Effector memory CD8-positive, alpha-beta T cell (primary cell): ENCODE data around the gene DNAJC16.
"Not testable (repeated sequence)": the region's sequence is repeated elsewhere in the genome, so short reads cannot be mapped to it uniquely, and the experiment has no call there.

Experiments used
- ATAC-seq: fragments of 150-1000 bp; cut with Tn5 transposase; replicated peaks from 2 replicates; pipeline ENCODE4 v1.10.0; 2021; ENCODE audit warnings: mild to moderate bottlenecking, moderate library complexity
- DNase-seq, 3 experiments: peaks; one replicate each; pipeline ENCODE4 v3.0.0; 2021
- H3K27ac Mint-ChIP-seq, 2 donors: one replicate each; pipeline ENCODE4 v1.8.0; 2022; ENCODE audit warnings: mild to moderate bottlenecking in 2 of 2, mixed read lengths in 2 of 2, moderate library complexity in 2 of 2
- H3K27me3 Mint-ChIP-seq, 2 donors: one replicate each; pipeline ENCODE4 v1.8.0; 2022; ENCODE audit warnings: mixed read lengths in 2 of 2
- H3K36me3 Mint-ChIP-seq: one replicate; pipeline ENCODE4 v1.8.0; 2022; ENCODE audit warnings: mild to moderate bottlenecking, moderate library complexity, mixed read lengths; ENCODE audit not compliant: insufficient read depth
- H3K4me1 Mint-ChIP-seq, 2 donors: one replicate each; pipeline ENCODE4 v1.8.0; 2022; ENCODE audit warnings: low read depth in 2 of 2, mixed read lengths in 2 of 2
- H3K4me3 Mint-ChIP-seq, 2 donors: one replicate each; pipeline ENCODE4 v1.8.0; 2022; ENCODE audit warnings: mild to moderate bottlenecking in 2 of 2, mixed read lengths in 2 of 2, moderate library complexity in 2 of 2
- H3K9me3 Mint-ChIP-seq, 2 donors: one replicate each; pipeline ENCODE4 v1.8.0; 2022; ENCODE audit warnings: mixed read lengths in 2 of 2
- total RNA-seq, 9 experiments: gene quantifications; one replicate each; lab custom pipeline; 2026; lab: John Stamatoyannopoulos, UW

DNAJC16 gene
- 15.5 to 64.1 (median 42.0) reads per million in 9 experiments for total RNA-seq

DNA sequence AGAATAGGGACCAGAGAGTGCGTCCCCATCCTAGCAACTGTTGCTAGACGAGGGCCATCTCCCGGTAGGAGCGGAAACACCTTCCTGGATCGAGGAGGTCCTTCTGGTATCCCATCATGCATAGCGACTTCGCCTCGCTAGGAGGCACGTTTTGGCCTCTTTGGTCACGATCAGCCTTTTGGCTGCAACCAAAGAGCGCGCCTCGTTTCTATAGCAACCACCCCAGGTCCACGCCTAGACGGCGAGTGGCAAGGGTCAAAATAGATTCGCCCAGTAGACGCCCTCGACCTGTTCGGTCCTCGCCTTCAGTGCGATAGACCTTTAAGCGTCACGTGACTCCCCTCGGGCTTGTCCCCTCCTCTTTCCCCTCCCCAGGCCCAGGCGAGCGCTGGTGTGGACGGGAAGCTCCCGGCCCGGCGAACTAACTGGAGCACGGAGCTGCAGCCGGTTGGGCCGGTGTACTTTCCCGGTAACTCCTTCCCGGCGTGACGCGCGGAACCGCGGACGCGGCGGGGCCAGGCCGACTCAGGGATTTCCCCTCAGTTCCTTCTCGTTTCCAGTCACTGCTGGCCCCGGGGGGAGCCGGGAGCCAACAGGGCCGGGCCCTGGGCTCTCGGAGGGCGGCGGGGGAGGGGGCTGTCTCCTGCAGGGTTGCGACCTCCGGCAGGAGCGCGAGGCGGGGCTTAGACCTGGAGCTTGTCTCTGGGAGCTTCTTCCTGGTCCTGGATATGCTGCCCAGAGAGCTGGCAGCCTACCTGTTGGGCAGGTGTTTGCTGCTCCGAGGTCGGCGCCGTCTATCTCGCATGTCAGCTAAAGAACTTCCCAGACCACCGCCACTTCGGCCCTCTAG is at the start of gene DNAJC16:
Gene DNAJC16 (plus strand): TSS at position 359 of the 850 bp plus-strand sequence. CDS start 2,258 bp downstream, outside the sequence.
- Mint-ChIP-seq H3K9me3 (no peaks in the 10 kb centered on the region), H3K27me3 (no peaks in the 10 kb centered on the region), H3K4me3 (peak within 1 kb of the TSS; percentile 81 to 82), H3K4me1 (peaks cover 32 to 36% of the 10 kb centered on the region in 2 donors), H3K27ac (peak within 1 kb of the TSS; percentile 99 to 100), H3K36me3 (peaks cover 27% of the 10 kb centered on the region)
- ATAC-seq (peak; percentile 52), DNase-seq (peak; percentile 95 to 96 (median 95))

GRCh38 chr1:15476927-15477326 is 49.7 kb upstream of the DNAJC16 start:
- no peaks in the 10 kb centered on the region for H3K4me1 Mint-ChIP-seq
- DNase-seq (no peak), ATAC-seq (no peak)
- no peaks in the 10 kb centered on the region for H3K9me3 Mint-ChIP-seq
- no peak overlapping the region for H3K27ac Mint-ChIP-seq
- H3K4me3 Mint-ChIP-seq = no peak overlapping the region
- no peaks in the 10 kb centered on the region for H3K36me3 Mint-ChIP-seq
- no peaks in the 10 kb centered on the region for H3K27me3 Mint-ChIP-seq

GRCh38 chr1:15477646-15478212 is 48.9 kb upstream of the DNAJC16 start:
- Mint-ChIP-seq H3K27me3 (no peaks in the 10 kb centered on the region), H3K36me3 (no peaks in the 10 kb centered on the region), H3K4me1 (no peaks in the 10 kb centered on the region), H3K4me3 (no peak overlapping the region), H3K9me3 (no peaks in the 10 kb centered on the region), H3K27ac (no peak overlapping the region)
- DNase-seq = no peak
- no peak for ATAC-seq

DNA sequence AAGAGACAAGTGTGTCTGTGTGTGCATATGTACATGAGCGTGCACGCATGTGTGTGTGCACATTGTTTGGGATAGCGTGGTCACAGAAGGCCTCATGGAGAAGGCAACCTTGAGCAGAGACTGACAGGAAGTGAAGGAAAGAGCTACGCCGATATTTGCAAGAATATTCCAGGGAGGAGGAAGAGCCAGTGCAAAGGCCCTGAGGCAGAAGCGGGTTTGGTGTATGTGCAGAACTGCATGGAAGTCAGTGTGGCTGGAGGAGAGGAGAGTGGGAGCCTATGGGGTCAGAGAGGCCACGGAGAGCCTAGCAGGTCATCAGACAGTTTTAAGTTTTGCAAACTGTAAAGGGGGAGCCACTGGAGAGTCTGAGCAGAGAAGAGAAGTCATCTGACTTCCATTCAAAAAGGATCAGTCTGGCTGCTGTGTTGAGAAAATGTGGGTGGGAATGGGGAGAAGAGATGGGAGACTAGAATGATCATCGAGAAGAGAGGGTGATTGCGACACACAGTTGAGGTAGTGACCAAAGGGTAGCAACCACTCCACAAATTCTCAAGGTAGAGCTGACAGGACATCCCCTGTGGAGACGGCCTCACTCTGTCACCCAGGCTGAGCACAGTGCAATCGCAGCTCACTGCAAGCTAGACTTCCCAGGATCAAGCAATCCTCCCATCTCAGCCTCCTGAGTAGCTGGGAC is 46.8 kb upstream of the DNAJC16 start:
- peak overlapping the region in 1 of 2 donors; percentile 29 for H3K27ac Mint-ChIP-seq
- ATAC-seq = no peak
- H3K36me3 Mint-ChIP-seq = no peaks in the 10 kb centered on the region
- H3K27me3 Mint-ChIP-seq = no peaks in the 10 kb centered on the region
- H3K4me1 Mint-ChIP-seq = no peaks in the 10 kb centered on the region
- no peak for DNase-seq
- H3K9me3 Mint-ChIP-seq = no peaks in the 10 kb centered on the region
- no peak overlapping the region for H3K4me3 Mint-ChIP-seq

GRCh38 chr1:15482455-15482854 is 44.2 kb upstream of the DNAJC16 start:
- not testable (repeated sequence) for H3K4me3 Mint-ChIP-seq, H3K9me3 Mint-ChIP-seq, DNase-seq, H3K27ac Mint-ChIP-seq, H3K27me3 Mint-ChIP-seq, H3K4me1 Mint-ChIP-seq, ATAC-seq, H3K36me3 Mint-ChIP-seq

DNA sequence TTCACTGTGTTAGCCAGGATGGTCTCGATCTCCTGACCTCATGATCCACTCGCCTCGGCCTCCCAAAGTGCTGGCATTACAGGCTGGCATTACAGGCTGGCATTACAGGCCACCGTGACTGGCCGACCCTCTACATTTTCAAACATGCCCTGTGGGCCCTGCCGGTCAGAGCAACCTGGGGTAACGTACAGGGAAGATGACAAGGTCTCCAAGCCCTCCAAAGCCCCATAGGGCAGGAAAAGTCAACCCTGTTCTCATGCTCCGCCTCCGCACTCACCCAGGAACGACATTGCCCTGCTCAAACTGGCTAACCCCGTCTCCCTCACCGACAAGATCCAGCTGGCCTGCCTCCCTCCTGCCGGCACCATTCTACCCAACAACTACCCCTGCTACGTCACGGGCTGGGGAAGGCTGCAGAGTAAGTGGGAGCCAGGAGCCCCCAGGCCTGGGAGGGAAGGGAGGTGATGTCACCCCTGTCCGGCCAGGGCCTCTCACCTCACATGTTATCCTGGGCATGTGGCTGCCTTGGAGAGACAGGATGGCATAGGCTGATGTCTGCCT is 43.6 kb upstream of the DNAJC16 start:
- not testable (repeated sequence) for H3K4me3 Mint-ChIP-seq, H3K4me1 Mint-ChIP-seq, ATAC-seq

GRCh38 chr1:15483971-15484370 is 42.7 kb upstream of the DNAJC16 start:
- DNase-seq (no peak), ATAC-seq (no peak)
- no peak overlapping the region for H3K4me3 Mint-ChIP-seq
- peaks cover 6% of the 10 kb centered on the region for H3K36me3 Mint-ChIP-seq
- no peaks in the 10 kb centered on the region for H3K27me3 Mint-ChIP-seq
- no peak overlapping the region for H3K27ac Mint-ChIP-seq
- H3K9me3 Mint-ChIP-seq = no peaks in the 10 kb centered on the region
- no peaks in the 10 kb centered on the region for H3K4me1 Mint-ChIP-seq

More for the DNA sequence above, 43.6 kb upstream of the DNAJC16 start:
- not testable (repeated sequence) for H3K9me3 Mint-ChIP-seq, H3K27me3 Mint-ChIP-seq, H3K27ac Mint-ChIP-seq, H3K36me3 Mint-ChIP-seq, DNase-seq

DNA sequence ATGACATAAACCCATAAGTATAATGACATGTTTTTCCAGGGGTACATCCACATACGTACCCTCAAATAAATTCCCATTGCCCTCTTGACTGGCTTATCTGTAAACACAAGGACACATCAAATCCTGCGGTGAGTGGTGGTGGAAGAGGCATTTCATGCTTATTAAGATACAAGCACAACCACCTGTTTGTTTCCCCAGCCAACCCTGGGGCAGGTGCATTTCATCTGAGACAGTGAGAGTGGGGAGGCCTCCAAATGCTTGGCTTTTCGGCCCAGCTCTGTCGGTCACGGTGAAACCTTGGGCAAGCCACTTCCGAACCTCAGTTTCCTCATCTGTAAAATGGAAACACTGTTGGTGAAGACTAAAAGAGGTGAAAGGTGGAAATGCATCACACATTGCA is 42.2 kb upstream of the DNAJC16 start:
- H3K27me3 Mint-ChIP-seq, H3K4me3 Mint-ChIP-seq, H3K4me1 Mint-ChIP-seq, ATAC-seq, H3K9me3 Mint-ChIP-seq, H3K27ac Mint-ChIP-seq, DNase-seq, H3K36me3 Mint-ChIP-seq: not testable (repeated sequence)

GRCh38 chr1:15485636-15486035 is 41.0 kb upstream of the DNAJC16 start:
- ATAC-seq (no peak), DNase-seq (no peak)
- Mint-ChIP-seq H3K27ac (no peak overlapping the region), H3K4me1 (no peaks in the 10 kb centered on the region), H3K27me3 (no peaks in the 10 kb centered on the region), H3K9me3 (no peaks in the 10 kb centered on the region), H3K4me3 (no peak overlapping the region), H3K36me3 (peaks cover 6% of the 10 kb centered on the region)

DNA sequence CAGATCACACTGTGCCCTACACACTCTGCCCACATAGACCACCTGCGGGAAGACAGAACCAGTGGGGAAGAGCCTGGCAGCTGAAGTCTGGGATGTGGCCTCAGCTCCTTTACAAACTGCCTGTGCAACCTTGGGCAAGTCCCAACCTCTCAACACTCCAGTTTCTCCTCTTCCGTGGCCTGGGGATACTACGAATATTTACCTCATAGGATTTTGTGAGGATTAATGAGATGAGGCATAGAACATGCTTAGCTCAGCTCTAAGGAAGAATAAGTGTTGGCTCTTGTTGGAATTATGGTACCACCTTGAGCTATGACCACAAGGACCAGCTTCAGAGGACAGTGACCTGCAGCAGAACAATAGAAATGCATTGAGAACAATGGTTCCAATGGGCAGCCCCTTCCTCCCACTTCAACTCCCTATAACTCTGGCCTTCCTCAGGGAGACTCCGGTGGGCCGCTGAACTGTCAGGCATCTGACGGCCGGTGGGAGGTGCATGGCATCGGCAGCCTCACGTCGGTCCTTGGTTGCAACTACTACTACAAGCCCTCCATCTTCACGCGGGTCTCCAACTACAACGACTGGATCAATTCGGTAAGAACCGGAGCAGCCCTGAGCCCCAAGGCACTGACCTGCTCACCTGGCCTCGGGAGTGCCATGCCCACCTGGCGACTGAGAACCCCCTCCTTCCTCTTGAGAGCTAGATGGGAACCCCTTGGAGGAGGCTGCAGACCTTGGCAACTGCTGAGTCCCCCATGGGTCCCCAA is 39.6 kb upstream of the DNAJC16 start:
- DNase-seq, H3K27ac Mint-ChIP-seq, H3K4me1 Mint-ChIP-seq, H3K36me3 Mint-ChIP-seq, H3K4me3 Mint-ChIP-seq, ATAC-seq, H3K27me3 Mint-ChIP-seq, H3K9me3 Mint-ChIP-seq: not testable (repeated sequence)

GRCh38 chr1:15488371-15488770 is 38.3 kb upstream of the DNAJC16 start:
- no peaks in the 10 kb centered on the region for H3K9me3 Mint-ChIP-seq
- H3K27me3 Mint-ChIP-seq = no peaks in the 10 kb centered on the region
- no peak for ATAC-seq
- DNase-seq = no peak
- H3K4me1 Mint-ChIP-seq = no peaks in the 10 kb centered on the region
- H3K27ac Mint-ChIP-seq = no peak overlapping the region
- no peak overlapping the region for H3K4me3 Mint-ChIP-seq
- peaks cover 6% of the 10 kb centered on the region for H3K36me3 Mint-ChIP-seq

DNA sequence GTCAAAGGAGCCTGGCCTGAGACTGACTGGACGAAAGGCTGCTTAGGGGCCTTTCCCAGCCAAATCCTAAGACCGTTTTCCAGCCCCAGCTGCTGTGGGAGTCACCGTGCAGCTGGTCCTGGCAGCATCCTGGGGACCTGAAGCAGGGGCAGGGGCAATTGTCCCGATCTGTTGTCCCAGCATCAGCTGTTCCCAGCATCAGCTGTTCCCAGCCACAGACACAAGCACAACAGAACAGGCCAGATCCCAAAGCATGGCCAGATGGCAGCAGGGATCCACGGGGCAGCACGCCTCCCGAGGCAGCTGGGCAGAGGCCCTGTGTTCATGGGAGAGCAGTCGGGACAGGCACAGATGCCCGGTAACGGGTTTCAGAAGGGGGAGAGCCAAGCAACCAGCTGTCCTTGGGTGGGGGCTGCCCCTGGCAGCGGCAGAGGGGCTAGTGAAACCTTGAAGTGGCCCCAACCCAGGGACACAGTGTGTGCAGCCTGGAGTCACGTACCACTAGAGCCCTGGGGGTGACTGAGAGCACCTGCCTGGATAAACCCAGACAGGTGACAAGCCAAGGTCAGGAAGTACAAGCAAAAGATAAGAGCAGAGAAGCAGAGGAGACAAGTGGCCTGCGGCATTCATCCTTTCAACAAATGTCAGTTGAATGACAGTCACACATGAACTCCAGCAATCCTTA is 37.5 kb upstream of the DNAJC16 start:
- ATAC-seq (no peak), DNase-seq (no peak)
- H3K9me3 Mint-ChIP-seq = no peaks in the 10 kb centered on the region
- H3K36me3 Mint-ChIP-seq = peaks cover 13% of the 10 kb centered on the region
- no peak overlapping the region for H3K27ac Mint-ChIP-seq
- H3K4me3 Mint-ChIP-seq = no peak overlapping the region
- H3K27me3 Mint-ChIP-seq = no peaks in the 10 kb centered on the region
- H3K4me1 Mint-ChIP-seq = no peaks in the 10 kb centered on the region
